IMR-90 (cell line): Measurements from ENCODE around the gene SIAH2. TPM values are rescaled to one million over a fixed set of nuclear protein-coding genes. Genes with fewer than 3 reads are reported as not detected.
A peak's percentile ranks its signal among the peaks of the same experiment; 100 is the strongest.

Source experiments
- ATAC-seq: fragments of 200-7000 bp; cut with Tn5 transposase; 2 replicates; pipeline ENCODE4 v1.9.1; 2020; ENCODE audit warnings: low read depth, mild to moderate bottlenecking, moderate library complexity
- BruUV-seq: library from RNA; stranded (reverse); fragments of 400-500 nt; replicated peaks from 2 replicates; lab custom pipeline; 2021; lab: Mats Ljungman, UMichigan
- CTCF ChIA-PET: fragments of 300-600 bp; formaldehyde crosslinking; extraction: SDS; loops from one replicate; lab custom pipeline; 2021; ENCODE audit warnings: antibody characterized with exemption; lab: Yijun Ruan, JAX
- POLR2A ChIA-PET: fragments of 300-600 bp; sonication (Branson Sonifier 250); formaldehyde crosslinking; loops from one replicate; lab custom pipeline; 2022; ENCODE audit warnings: antibody characterized with exemption; ENCODE audit not compliant: unreplicated experiment; lab: Charles Lee
- DNase-seq: peaks from one replicate; pipeline ENCODE4 v3.0.0; 2013
- H2AFZ ChIP-seq: replicated peaks from 2 replicates; pipeline ENCODE3; 2013; ENCODE audit warnings: low read length, mild to moderate bottlenecking; ENCODE audit not compliant: poor library complexity
- H2AK5ac ChIP-seq: 2 replicates; pipeline ENCODE4 v1.6.1; 2013; ENCODE audit warnings: low read depth, low read length, inconsistent platforms
- H2AK9ac ChIP-seq: replicated peaks from 2 replicates; pipeline ENCODE3; 2013; ENCODE audit warnings: mild to moderate bottlenecking, low read depth, low read length, moderate library complexity; ENCODE audit not compliant: poor library complexity
- H2BK120ac ChIP-seq: 2 replicates; pipeline ENCODE4 v1.6.1; 2013; ENCODE audit warnings: low read depth, low read length, inconsistent platforms
- H2BK15ac ChIP-seq: 3 replicates; pipeline ENCODE4 v1.6.1; 2013; ENCODE audit warnings: low read depth, low read length, inconsistent platforms
- H2BK20ac ChIP-seq: 2 replicates; pipeline ENCODE4 v1.6.1; 2013; ENCODE audit warnings: low read depth, mild to moderate bottlenecking, inconsistent platforms, low read length, moderate library complexity
- H2BK5ac ChIP-seq: 2 replicates; pipeline ENCODE4 v1.6.1; 2013; ENCODE audit warnings: mild to moderate bottlenecking, low read depth, low read length, inconsistent platforms; ENCODE audit not compliant: poor library complexity, severe bottlenecking
- H3K14ac ChIP-seq: replicated peaks from 2 replicates; pipeline ENCODE4 v1.6.1; 2013; ENCODE audit warnings: low read depth, low read length, inconsistent platforms
- H3K18ac ChIP-seq: 2 replicates; pipeline ENCODE4 v1.6.1; 2013; ENCODE audit warnings: low read depth, low read length, control low read depth
- H3K23ac ChIP-seq: 2 replicates; pipeline ENCODE4 v1.6.1; 2013; ENCODE audit warnings: low read depth, low read length, inconsistent platforms
- H3K27ac ChIP-seq: 2 replicates; pipeline ENCODE4 v1.5.1; 2013; ENCODE audit warnings: mild to moderate bottlenecking, control low read depth, low read length; ENCODE audit not compliant: insufficient read depth
- H3K27me3 ChIP-seq: 2 replicates; pipeline ENCODE4 v1.6.1; 2013; ENCODE audit warnings: low read length; ENCODE audit not compliant: control insufficient read depth, insufficient read depth
- H3K36me3 ChIP-seq: 2 replicates; pipeline ENCODE4 v1.6.1; 2013; ENCODE audit warnings: low read length, mixed read lengths; ENCODE audit not compliant: control insufficient read depth, insufficient read depth
- H3K4ac ChIP-seq: 2 replicates; pipeline ENCODE4 v1.6.1; 2013; ENCODE audit warnings: low read depth, low read length, inconsistent platforms
- H3K4me1 ChIP-seq: 2 replicates; pipeline ENCODE4 v1.6.1; 2013; ENCODE audit warnings: low read length, mixed read lengths; ENCODE audit not compliant: control insufficient read depth, insufficient read depth
- H3K4me2 ChIP-seq: 2 replicates; pipeline ENCODE4 v1.6.1; 2013; ENCODE audit warnings: low read depth, mild to moderate bottlenecking, control low read depth, low read length, moderate library complexity
- H3K4me3 ChIP-seq: 2 replicates; pipeline ENCODE4 v1.5.1; 2013; ENCODE audit warnings: low read depth, mild to moderate bottlenecking, control low read depth, low read length, moderate library complexity; ENCODE audit not compliant: insufficient read depth
- H3K56ac ChIP-seq: 2 replicates; pipeline ENCODE4 v1.6.1; 2013; ENCODE audit warnings: low read length, inconsistent platforms; ENCODE audit not compliant: insufficient read depth; ENCODE audit errors: extremely low read depth
- H3K79me1 ChIP-seq, 2 experiments: 2 replicates each; pipeline ENCODE4 v1.6.1; 2013; ENCODE audit warnings: low read length in 2 of 2, inconsistent platforms in 1 of 2, low read depth in 1 of 2
- H3K9ac ChIP-seq: 2 replicates; pipeline ENCODE4 v1.6.1; 2013; ENCODE audit warnings: low read depth, low read length, control low read depth
- H3K9me1 ChIP-seq: 2 replicates; pipeline ENCODE4 v1.6.1; 2013; ENCODE audit warnings: low read length, inconsistent platforms; ENCODE audit not compliant: insufficient read depth
- H3K9me3 ChIP-seq: 2 replicates; pipeline ENCODE4 v1.6.1; 2013; ENCODE audit warnings: low read length; ENCODE audit not compliant: control insufficient read depth, insufficient read depth
- H4K20me1 ChIP-seq: 2 replicates; pipeline ENCODE4 v1.6.1; 2013; ENCODE audit warnings: low read length, inconsistent platforms; ENCODE audit not compliant: insufficient read depth
- H4K5ac ChIP-seq: 2 replicates; pipeline ENCODE4 v1.6.1; 2013; ENCODE audit warnings: mild to moderate bottlenecking, low read depth, low read length, control low read depth
- H4K8ac ChIP-seq, 2 experiments: 2 replicates each; pipeline ENCODE4 v1.6.1; 2013; ENCODE audit warnings: low read depth in 2 of 2, low read length in 2 of 2, control low read depth in 1 of 2, inconsistent platforms in 1 of 2
- H4K91ac ChIP-seq: 2 replicates; pipeline ENCODE4 v1.6.1; 2013; ENCODE audit warnings: low read depth, low read length, inconsistent platforms; ENCODE audit not compliant: insufficient read depth
- MAFK ChIP-seq: IDR thresholded peaks from 2 replicates; pipeline ENCODE4 v1.6.1; 2012; ENCODE audit warnings: low read depth, low read length, improper control_type of control experiment
- MAZ ChIP-seq: IDR thresholded peaks from 2 replicates; pipeline ENCODE4 v1.6.1; 2012; ENCODE audit warnings: low read depth, mild to moderate bottlenecking, low read length, improper control_type of control experiment, moderate library complexity, borderline replicate concordance
- MXI1 ChIP-seq: IDR thresholded peaks from 2 replicates; pipeline ENCODE4 v1.6.1; 2012; ENCODE audit warnings: low read depth, mild to moderate bottlenecking, low read length, moderate library complexity, borderline replicate concordance
- WGBS, 2 experiments: methylation state at CpG; one replicate each; pipeline versions ENCODE4 v1.1.5 to v1.1.7; 2013; ENCODE audit warnings: missing lambda C conversion rate in 2 of 2; ENCODE audit not compliant: insufficient read length in 1 of 2; ENCODE audit errors: extremely low coverage in 2 of 2; 5-methylcytosine and 5-hydroxymethylcytosine counted together
- dilution Hi-C: fragments of 300-500 bp; cut with HindIII; formaldehyde crosslinking; loops from one replicate; pipeline ENCODE4 v1.14.3; 2018; ENCODE audit warnings: low sequenced_read_pairs; ENCODE audit not compliant: unreplicated experiment
- in situ Hi-C: fragments of 300-500 bp; cut with MboI; formaldehyde crosslinking; loops from 3 replicates; pipeline ENCODE4 v1.14.3; 2019; ENCODE audit warnings: low sequenced_read_pairs, inconsistent platforms, mixed read lengths
- intact Hi-C: fragments of 100-400 bp; cut with micrococcal nuclease; formaldehyde crosslinking; loops from 2 replicates; pipeline ENCODE4 v1.10.0; 2022
- polyA plus RNA-seq, 3 experiments: library from polyadenylated mRNA; depleted of rRNA; stranded (reverse); fragments of >200 nt; gene quantifications; 2 replicates each; pipeline ENCODE4 v1.2.3, GENCODE V29; 2012; ENCODE audit warnings: low replicate concordance in 1 of 3
- total RNA-seq: library from RNA; depleted of rRNA; stranded (reverse); fragments of >200 nt; gene quantifications from 2 replicates; pipeline ENCODE4 v1.2.3, GENCODE V29; 2012
- TF ChIP-seq, protein P1 (sequence below): fragments of 150-350 bp; IDR thresholded peaks from 2 replicates; pipeline ENCODE4 v1.6.1; 2017; ENCODE audit warnings: mild to moderate bottlenecking, antibody characterized with exemption, low read length, low read depth

SIAH2 gene
- total and polyA plus RNA-seq, 2 of the 4 experiments (the other 2 are of a cell fraction): 24.7 to 61.8 TPM

- Histone ChIP-seq H3K27me3 (no peaks in the 10 kb centered on the region), H3K4me2 (peak overlapping the region; percentile 95; the same call in 1 of the 2 replicates), H3K4ac (no peak overlapping the region; the same call in 1 of the 2 replicates), H3K9me1 (peaks cover 6% of the 10 kb centered on the region; the same call in 1 of the 2 replicates), H4K5ac (no peak overlapping the region), H3K4me1 (peaks cover 9% of the 10 kb centered on the region; the same call in 1 of the 2 replicates), H2AFZ (peak overlapping the region; percentile 94), H2BK15ac (no peak overlapping the region), H2BK120ac (no peak overlapping the region), H4K91ac (no peak overlapping the region; the same call in 1 of the 2 replicates), H3K18ac (no peak overlapping the region), H3K79me1 (peaks cover 2 to 36% of the 10 kb centered on the region in 2 experiments; a peak in 3 of 4 replicates), H3K9me3 (no peaks in the 10 kb centered on the region), H2BK20ac (no peak overlapping the region), H3K27ac (peak overlapping the region; percentile 92), H3K4me3 (peak overlapping the region; percentile 98), H4K20me1 (peaks cover 36% of the 10 kb centered on the region), H2BK5ac (peak overlapping the region; percentile 92), H3K23ac (no peak overlapping the region), H2AK5ac (no peak overlapping the region), H3K14ac (no peak overlapping the region), H2AK9ac (peak overlapping the region; percentile 96), H3K9ac (peak overlapping the region; percentile 98), H3K56ac (no peak overlapping the region), H3K36me3 (peaks cover 4% of the 10 kb centered on the region; the same call in 1 of the 2 replicates), H4K8ac (peak overlapping the region in 1 of 2 experiments; percentile 39; a peak in 2 of 4 replicates)
- BruUV-seq: no TSS peak
- DNase-seq (no peak), ATAC-seq (peak; percentile 0; the same call in 1 of the 2 replicates)
- TF ChIP-seq MAZ (no peak), MXI1 (no peak), MAFK (no peak)
- TF ChIP-seq, protein P1, sequence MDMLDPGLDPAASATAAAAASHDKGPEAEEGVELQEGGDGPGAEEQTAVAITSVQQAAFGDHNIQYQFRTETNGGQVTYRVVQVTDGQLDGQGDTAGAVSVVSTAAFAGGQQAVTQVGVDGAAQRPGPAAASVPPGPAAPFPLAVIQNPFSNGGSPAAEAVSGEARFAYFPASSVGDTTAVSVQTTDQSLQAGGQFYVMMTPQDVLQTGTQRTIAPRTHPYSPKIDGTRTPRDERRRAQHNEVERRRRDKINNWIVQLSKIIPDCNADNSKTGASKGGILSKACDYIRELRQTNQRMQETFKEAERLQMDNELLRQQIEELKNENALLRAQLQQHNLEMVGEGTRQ: no peak
- dilution Hi-C loops (no loop called here), in situ Hi-C loops (no loop called here), intact Hi-C loops (loop anchor here (2.0 to 10.0 kb wide), 3 partner anchors 42 to 522 kb away; partner anchors contain the start of gene SELENOT)
- ChIA-PET CTCF (interaction anchor here (0.6 to 1.3 kb wide), 5 partner anchors 13 to 165 kb away, joined by 3 to 5 read pairs (median 5); no protein-coding TSS in a partner anchor), POLR2A (interaction anchor here (0.6 to 1.9 kb wide), 10 partner anchors 9 to 464 kb away, joined by 3 to 24 read pairs (median 4); partner anchors contain the start of gene SERP1)
- WGBS, 2 experiments: 0% methylated on average over 34 of the region's 76 CpGs; no CpG with 5 or more reads in 1 of the 2 experiments
These were observed 277 bp downstream of the SIAH2 start for GRCh38 chr3:150762662-150763121.
